NCI-H2107 treated with DMSO at 0.1 percent for 48 hours (cell line): ENCODE measurements around the gene CLSTN3.
A peak's percentile ranks its signal among the peaks of the same experiment; 100 is the strongest.

Experiments used
- DNase-seq: peaks from one replicate; lab custom pipeline; 2025; ENCODE audit not compliant: unreplicated experiment; lab: John Stamatoyannopoulos, UW

The CLSTN3 gene

DNA sequence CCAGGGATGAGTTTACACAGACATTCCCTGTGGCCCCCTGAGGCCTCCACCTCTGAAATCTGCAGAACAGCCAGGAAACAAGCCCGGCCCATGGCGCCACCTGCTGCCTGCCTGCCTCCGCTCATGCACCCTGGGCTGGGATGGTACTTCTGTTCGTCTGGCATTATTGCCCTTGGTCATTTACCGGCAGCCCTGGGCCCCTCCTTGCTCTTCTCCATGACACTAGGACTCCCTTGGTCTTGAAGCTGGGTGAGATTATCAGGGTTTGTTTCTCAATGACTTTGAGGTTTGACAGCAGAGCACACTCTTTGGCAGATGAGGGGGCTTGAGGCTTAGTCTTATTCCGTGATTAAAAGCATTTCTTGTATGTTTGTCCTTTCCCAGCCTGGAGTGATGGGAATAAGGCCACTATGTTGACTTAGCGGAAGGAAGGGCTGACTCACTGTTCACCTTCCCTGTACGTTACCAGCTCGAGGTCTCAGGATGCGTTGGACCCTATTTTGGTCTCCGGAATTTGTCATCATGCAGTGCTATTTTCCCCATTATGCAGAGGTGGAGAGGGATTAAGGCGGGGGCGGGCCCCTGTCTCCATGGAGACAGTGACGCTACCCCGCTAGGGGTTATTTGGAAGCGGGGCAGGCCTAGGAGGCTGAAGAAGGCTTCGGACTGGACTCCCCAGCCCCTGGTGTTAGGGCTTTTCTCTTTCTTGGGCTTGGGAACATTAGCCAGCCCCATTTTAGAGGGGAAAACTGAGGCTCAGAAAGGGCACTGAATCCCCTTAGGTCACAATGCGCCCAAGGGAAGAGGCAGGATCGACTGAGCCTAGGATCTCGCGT is 58.6 kb downstream of the CLSTN3 start:
- peak; percentile 63 for DNase-seq

DNA sequence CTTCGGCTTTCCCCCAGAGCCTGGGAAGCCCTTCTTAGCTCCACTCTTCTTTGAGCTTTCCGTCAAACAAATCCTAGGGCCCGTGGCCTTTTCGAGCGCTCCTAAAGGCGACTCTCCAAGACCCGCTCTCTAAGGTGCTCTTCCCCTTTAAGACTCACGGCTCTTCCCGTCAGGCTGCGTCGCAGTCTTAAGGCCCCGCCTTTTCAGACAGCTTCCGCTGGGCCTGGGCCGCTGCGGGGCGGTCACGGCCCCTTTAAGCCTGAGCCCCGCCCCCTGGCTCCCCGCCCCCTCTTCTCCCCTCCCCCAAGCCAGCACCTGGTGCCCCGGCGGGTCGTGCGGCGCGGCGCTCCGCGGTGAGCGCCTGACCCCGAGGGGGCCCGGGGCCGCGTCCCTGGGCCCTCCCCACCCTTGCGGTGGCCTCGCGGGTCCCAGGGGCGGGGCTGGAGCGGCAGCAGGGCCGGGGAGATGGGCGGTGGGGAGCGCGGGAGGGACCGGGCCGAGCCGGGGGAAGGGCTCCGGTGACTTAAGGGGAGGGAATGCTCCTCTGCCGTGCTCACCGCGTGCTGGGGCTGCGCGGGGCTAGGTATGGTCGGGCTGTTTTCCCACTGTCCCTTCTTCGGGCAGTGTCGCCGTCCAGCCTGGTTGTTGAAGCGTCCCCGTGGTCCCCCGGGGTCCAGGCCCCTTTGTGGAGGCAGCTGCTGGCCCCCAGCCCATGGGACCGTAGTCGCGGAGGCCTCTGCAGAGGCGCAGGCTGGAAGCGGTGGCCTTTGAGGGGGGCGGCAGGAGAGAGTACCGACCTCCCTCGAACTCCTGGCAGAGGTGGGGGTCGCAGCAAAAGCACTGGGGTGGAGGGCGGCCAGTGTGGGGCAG is 59.5 kb downstream of the CLSTN3 start, which contains the start of gene PEX5:
Gene PEX5, plus strand, starts transcription at position 289 of the 870 bp plus-strand sequence. CDS start 692 bp downstream, outside the sequence.
- peak; percentile 68 for DNase-seq

DNA sequence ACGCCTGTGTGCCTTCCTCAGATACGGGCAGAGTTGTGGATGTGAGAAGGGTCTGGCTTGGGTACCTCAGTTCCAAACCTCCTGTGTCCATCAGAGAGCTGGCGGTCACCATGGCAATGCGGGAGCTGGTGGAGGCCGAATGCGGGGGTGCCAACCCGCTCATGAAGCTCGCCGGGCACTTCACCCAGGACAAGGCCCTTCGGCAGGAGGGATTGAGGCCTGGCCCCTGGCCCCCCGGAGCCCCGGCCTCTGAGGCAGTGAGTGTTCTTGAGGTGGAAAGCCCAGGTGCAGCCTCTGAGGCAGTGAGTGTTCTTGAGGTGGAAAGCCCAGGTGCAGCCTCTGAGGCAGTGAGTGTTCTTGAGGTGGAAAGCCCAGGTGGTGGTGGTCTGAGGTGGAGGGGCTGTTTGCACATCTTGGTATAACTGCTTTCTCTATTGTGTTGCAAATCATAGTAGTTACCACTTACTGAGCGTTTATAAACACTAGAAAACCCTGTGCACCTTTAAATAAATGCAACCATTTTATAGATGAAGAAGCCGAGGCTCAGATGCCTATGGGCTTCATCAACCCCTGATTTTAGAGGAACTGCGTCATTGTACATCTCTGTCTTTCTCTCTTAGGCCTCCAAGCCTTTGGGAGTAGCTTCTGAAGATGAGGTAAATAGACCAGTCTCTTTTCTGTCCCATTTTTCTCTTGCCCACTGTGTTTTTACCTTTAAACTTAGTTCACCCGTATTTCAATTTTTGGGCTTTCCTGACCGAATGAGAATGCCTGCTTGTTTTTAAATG is 60.3 kb downstream of the CLSTN3 start:
- no peak for DNase-seq

DNA sequence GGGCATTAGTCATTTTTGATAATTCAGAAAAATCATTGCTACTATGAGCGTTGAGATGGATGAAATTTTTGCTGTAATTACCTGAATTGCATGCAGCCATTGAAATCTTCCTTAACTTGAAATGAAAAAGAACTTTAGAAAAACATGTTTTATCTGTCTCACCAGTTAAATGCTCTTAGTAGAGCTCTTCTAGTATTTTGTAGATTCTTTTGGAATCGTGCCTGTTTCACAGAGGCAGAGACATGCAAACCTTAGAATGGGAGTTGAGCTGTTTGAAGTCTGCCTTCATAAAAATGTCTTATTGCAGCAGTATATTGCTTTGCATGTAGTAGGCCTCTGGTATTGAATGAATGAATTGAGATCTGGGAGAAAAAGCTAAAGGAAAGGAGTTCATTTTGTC is 63.5 kb downstream of the CLSTN3 start:
- no peak for DNase-seq

DNA sequence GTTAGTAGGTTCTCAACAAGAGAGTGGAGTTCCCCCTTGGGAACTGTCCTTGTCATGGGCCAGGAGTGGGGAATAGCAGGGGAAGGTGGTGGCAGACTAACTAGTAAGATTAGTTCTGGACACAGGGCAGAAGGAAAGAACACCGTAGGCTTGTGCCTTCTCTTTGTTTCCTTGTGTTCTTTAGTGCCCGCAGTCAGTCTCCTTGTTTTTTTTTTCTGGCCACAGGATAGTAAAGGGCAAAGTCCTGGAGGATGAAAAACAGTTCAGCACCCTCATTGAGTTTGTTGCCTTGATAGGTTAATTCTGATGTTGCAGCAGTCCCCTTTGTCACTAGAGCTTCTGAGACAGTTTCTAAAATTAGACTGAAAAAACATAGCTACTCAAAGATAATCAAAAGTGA is 67.7 kb downstream of the CLSTN3 start:
- no peak for DNase-seq

DNA sequence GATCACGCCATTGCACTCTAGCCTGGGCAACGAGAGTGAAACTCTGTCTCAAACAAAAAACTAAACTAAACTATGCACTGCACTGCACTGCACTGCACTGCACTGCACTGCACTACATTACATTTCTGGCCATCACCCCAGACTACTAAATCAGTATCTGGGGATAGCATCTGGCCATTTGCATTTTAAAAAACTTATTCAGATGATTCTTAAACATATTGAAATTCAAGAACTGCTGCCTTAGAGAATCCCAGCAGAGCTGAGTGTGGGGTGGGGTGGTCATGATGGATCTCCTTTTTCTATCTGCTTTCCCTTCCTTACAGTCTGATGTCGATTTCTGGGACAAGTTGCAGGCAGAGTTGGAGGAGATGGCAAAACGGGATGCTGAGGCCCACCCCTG is 72.9 kb downstream of the CLSTN3 start:
- no peak for DNase-seq

DNA sequence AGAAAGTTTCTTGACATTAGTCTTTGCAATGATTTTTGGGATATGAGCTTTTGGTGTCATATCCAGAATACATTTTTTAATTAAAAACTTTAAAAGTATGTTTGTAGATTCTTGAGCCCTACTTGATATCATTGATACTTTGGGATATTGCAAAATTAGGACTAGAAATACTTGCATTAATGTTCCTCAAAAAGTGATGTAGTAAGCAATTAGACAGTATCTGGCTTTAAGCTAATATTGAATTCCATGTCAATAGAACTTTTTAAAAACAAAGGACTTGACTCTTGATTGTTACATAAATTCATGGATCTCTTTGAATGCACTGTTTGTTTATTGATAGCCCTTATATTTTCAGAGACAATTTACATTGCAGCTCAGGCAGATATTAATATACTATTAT is 74.9 kb downstream of the CLSTN3 start:
- no peak for DNase-seq

DNA sequence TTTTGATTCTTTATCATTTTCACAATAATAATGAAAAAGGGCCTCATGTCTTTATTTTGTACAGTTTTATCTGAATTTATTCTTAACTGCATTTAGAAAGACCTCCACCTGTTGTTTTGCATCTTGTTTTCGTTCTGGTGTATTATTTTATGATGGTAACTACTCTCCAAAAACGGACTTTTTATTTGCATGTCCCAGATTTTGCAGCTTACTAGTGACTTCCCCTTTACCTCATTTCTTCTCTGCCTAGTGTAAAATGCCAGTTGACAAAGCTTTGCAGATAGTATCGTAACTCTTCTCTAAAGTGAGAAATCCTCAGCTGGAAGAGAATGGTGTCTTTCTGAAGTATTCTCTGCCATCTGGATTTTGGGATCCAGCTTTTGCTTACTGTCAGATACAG is 76.5 kb downstream of the CLSTN3 start:
- no peak for DNase-seq

DNA sequence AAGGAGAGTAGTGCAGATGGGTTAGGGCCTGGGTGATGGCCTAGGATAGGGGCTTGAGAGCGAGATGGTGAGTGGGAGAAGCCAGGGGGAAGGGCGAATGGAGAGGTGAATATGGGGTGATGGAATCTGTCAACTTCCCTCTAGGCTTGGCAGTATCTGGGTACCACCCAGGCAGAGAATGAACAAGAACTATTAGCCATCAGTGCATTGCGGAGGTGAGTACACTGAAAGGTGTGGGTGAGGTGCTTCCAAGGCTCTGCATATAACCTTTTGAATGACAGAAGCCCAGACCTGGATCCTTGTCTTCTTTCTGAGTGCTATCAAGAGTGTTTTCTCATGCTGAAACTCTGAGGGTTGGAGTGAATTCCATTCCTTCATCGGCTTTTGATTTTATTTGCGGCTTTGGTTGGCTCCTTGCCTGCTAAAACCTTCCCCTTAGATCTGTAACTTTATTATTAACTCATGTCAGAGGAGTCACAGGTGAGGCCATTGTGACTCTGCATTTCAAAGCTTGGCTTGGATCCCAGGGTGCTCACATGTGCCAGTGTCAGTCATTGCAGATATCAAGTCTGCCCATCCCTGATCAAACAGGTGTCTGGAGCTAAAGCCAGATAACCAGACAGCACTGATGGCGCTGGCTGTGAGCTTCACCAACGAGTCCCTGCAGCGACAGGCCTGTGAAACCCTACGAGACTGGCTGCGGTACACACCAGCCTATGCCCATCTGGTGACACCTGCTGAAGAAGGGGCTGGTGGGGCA is 77.9 kb downstream of the CLSTN3 start:
- no peak for DNase-seq
